Adrenal gland (tissue), 5 donors: Measurements from ENCODE around the gene DCX.

Experiments
- POLR2A ChIP-seq, 2 donors: fragments of 450-650 bp; IDR thresholded peaks; one replicate each; pipeline ENCODE4 v1.6.1; 2017; ENCODE audit warnings: antibody characterized with exemption in 2 of 2, mild to moderate bottlenecking in 2 of 2, moderate library complexity in 1 of 2
- TF ChIP-seq, protein P1 (sequence below), 6 experiments: fragments of 450-650 bp in 4 of 6; fragments of 200-600 bp in 2 of 6; sonication (generic) in 1 of 6; IDR thresholded peaks; 1 replicate in 5 of 6; 2 replicates in 1 of 6; pipeline versions ENCODE4 v1.5.1 to v1.8.0; 2016 to 2021; ENCODE audit warnings: antibody characterized with exemption in 6 of 6, mild to moderate bottlenecking in 2 of 6, moderate library complexity in 1 of 6
- donor health status: DM: no; HTN: no; CAD: no.

DNA sequence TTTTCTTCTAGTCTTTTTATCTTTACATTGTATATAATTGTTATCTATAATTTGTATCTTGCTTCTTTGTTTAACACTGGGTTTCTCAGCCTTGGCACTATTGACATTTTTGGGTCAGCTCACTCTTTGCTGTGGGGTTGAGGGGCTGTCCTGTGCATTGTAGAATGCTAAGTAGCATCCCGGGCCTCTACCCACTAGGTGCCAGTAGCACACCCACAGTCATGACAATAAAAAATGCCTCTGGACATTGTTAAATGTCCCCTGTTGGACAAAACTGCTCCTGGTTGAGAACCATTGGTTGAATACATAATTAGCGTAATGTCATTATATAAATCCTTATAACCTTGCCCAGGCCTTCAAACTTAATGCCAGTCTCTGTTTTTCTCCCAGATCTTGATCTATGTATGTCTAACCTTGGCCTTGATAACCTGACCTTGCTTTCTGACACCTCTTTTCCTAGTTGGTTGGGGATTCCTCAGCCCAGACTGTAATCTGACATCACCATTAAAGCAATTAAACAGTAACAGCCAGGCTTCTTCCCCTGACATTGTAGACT is 46.1 kb downstream of the DCX start:
- no peak for TF ChIP-seq POLR2A (IDR thresholded peaks at IDR 0.05)
- TF ChIP-seq, protein P1, sequence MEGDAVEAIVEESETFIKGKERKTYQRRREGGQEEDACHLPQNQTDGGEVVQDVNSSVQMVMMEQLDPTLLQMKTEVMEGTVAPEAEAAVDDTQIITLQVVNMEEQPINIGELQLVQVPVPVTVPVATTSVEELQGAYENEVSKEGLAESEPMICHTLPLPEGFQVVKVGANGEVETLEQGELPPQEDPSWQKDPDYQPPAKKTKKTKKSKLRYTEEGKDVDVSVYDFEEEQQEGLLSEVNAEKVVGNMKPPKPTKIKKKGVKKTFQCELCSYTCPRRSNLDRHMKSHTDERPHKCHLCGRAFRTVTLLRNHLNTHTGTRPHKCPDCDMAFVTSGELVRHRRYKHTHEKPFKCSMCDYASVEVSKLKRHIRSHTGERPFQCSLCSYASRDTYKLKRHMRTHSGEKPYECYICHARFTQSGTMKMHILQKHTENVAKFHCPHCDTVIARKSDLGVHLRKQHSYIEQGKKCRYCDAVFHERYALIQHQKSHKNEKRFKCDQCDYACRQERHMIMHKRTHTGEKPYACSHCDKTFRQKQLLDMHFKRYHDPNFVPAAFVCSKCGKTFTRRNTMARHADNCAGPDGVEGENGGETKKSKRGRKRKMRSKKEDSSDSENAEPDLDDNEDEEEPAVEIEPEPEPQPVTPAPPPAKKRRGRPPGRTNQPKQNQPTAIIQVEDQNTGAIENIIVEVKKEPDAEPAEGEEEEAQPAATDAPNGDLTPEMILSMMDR (IDR thresholded peaks at IDR 0.05): no peak
